ENCODE measurements around the gene PANX2. TPM values are rescaled to one million over a fixed set of nuclear protein-coding genes. Genes with fewer than 3 reads are reported as not detected.
A peak's percentile ranks its signal among the peaks of the same experiment; 100 is the strongest.

The PANX2 gene
- total and polyA plus RNA-seq, 2 of the 13 experiments (the other 11 are each of a cell fraction or from before 2014, with no cell fraction given): 0.15 to 1.1 TPM

DNA sequence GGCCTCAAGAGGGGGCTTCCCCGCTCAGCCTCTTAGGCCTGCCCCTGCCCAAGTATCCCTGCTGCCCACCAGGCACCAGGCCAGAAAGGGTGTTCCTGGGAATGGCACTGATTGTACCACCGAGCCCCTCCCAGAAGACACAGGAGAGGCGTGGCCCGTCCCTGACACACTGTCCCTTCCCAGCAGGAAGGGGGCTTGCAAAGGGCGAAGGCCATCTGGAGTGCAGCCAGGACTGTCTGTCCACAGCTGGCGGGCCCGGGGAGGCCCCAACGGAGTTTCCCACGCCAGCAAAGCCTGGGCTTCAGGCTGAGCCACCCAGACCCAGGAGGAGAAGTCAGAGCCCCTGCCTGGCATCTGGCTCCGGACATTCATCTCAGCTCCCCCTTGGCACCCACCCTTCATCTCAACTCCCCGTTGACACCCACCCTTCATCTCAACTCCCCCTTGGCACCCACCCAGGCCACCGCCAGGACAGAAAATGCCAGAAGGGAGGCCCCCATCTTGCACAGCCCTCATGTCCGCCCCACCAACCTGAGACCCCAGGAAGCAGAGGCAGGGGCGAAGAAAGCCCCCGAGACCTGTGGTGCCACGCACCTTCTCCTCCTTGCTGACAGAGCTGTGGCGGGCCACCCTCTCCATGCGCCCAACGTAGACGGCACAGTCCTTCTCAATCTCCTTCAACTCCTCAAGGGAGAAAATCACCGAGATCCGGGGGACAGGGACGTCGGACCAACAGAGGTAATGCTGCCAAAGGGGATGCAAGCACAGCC lies 54.9 kb downstream of the PANX2 start:
- H3K4me1 ChIP-seq (ENCODE audit: insufficient read depth, low read length): peaks cover 11% of the 10 kb centered on the region
- in situ Hi-C loops (cut with HindIII; ENCODE audit: extremely low pct_ligation_motif_present, low pct_unique_long_range_greater_than_20kb): no loop called here
- peaks cover 20 to 48% of the 10 kb centered on the region in 2 experiments; a peak in 4 of 5 replicates for H3K36me3 ChIP-seq (replicated peaks in 1 of 2; ENCODE audit: control insufficient read depth in 1 of 2, insufficient read depth in 2 of 2, low read length in 2 of 2)
- no TSS peak for BruUV-seq (replicated peaks)
- no peak overlapping the region for H3K27ac ChIP-seq (ENCODE audit: extremely low read length, insufficient read depth, low read length)
- POLR2A ChIA-PET: interaction anchor here (0.6 kb wide), 1 partner anchor 26 kb away, joined by 4 read pairs; no protein-coding TSS in a partner anchor
- H4K20me1 ChIP-seq (ENCODE audit: insufficient read depth, low read length): no peaks in the 10 kb centered on the region
- H3K4me3 ChIP-seq (replicated peaks in 1 of 3; ENCODE audit: insufficient read depth in 1 of 3, low read depth in 2 of 3, low read length in 3 of 3): no peak overlapping the region
- no peak overlapping the region for H3K9ac ChIP-seq (ENCODE audit: insufficient read depth, low read depth, low read length)
- H3K27me3 ChIP-seq (ENCODE audit: control insufficient read depth in 1 of 2, insufficient read depth in 2 of 2, low read length in 2 of 2): no peaks in the 10 kb centered on the region
- ATAC-seq: peak; percentile 42
- CTCF ChIA-PET (ENCODE audit: low intra/inter-chr PET ratio, low total read pairs): no interaction called here
- DNase-seq (ENCODE audit: low spot score): peak; percentile 44
- intact Hi-C loops (cut with micrococcal nuclease; ENCODE audit: unreplicated experiment): no loop called here
- H2AFZ ChIP-seq (ENCODE audit: low read length): no peak overlapping the region
- WGBS (ENCODE audit: low lambda C conversion rate): 87% methylated on average over 14 of the region's 24 CpGs
- FAIRE-seq: no peak
- H3K9me3 ChIP-seq (ENCODE audit: low read length): no peaks in the 10 kb centered on the region
- no peaks in the 10 kb centered on the region for H3K79me2 ChIP-seq (ENCODE audit: insufficient read depth, low read length)
- peak overlapping the region; percentile 12; the same call in 1 of the 2 replicates for H3K4me2 ChIP-seq (ENCODE audit: low read depth, low read length)
- TF ChIP-seq ZNF446 (CRISPR knock-in tag; IDR thresholded peaks at IDR 0.05) (no peak), TAF15 (IDR thresholded peaks at IDR 0.05; ENCODE audit: low read depth, low read length, poor library complexity, severe bottlenecking) (no peak), PRPF4 (IDR thresholded peaks at IDR 0.05; ENCODE audit: low read depth, low read length, poor library complexity, severe bottlenecking) (no peak), STAG1 (CRISPR knock-in tag; IDR thresholded peaks at IDR 0.05) (no peak), HNF4A (CRISPR knock-in tag; IDR thresholded peaks at IDR 0.05) (peak; percentile 70), SALL1 (CRISPR knock-in tag; IDR thresholded peaks at IDR 0.05) (peak; percentile 50), ZNF180 (CRISPR knock-in tag; IDR thresholded peaks at IDR 0.05; ENCODE audit: borderline replicate concordance, low read depth) (no peak), ZNF383 (CRISPR knock-in tag; IDR thresholded peaks at IDR 0.05; ENCODE audit: borderline replicate concordance) (no peak), TCF7 (IDR thresholded peaks at IDR 0.05; ENCODE audit: low read depth) (no peak), RARA (CRISPR knock-in tag; IDR thresholded peaks at IDR 0.05) (peak; percentile 46), NR2F6 (IDR thresholded peaks at IDR 0.05) (0 out of 2 replicates have a peak, but pooled peaks have one; percentile 31), NR2F6 (CRISPR knock-in tag; IDR thresholded peaks at IDR 0.05) (peak; percentile 48; the same call in 1 of the 2 replicates), HNF4G (IDR thresholded peaks at IDR 0.05; ENCODE audit: borderline replicate concordance, low read depth, low read length) (peak; percentile 64; the same call in 1 of the 2 replicates), HNF4G (CRISPR knock-in tag; IDR thresholded peaks at IDR 0.05; ENCODE audit: borderline replicate concordance, low read depth) (no peak), ZFP62 (CRISPR knock-in tag; IDR thresholded peaks at IDR 0.05) (no peak), NONO (IDR thresholded peaks at IDR 0.05) (no peak), NONO (CRISPR knock-in tag; conservative IDR thresholded peaks at IDR 0.05) (0 out of 2 replicates have a peak, but pooled peaks have one; percentile 16), GABPB1 (CRISPR knock-in tag; IDR thresholded peaks at IDR 0.05) (peak; percentile 16; the same call in 1 of the 2 replicates)
- TF ChIP-seq, protein P1, sequence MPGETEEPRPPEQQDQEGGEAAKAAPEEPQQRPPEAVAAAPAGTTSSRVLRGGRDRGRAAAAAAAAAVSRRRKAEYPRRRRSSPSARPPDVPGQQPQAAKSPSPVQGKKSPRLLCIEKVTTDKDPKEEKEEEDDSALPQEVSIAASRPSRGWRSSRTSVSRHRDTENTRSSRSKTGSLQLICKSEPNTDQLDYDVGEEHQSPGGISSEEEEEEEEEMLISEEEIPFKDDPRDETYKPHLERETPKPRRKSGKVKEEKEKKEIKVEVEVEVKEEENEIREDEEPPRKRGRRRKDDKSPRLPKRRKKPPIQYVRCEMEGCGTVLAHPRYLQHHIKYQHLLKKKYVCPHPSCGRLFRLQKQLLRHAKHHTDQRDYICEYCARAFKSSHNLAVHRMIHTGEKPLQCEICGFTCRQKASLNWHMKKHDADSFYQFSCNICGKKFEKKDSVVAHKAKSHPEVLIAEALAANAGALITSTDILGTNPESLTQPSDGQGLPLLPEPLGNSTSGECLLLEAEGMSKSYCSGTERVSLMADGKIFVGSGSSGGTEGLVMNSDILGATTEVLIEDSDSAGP (CRISPR knock-in tag; IDR thresholded peaks at IDR 0.05; ENCODE audit: borderline replicate concordance): no peak
- TF ChIP-seq, protein P2, sequence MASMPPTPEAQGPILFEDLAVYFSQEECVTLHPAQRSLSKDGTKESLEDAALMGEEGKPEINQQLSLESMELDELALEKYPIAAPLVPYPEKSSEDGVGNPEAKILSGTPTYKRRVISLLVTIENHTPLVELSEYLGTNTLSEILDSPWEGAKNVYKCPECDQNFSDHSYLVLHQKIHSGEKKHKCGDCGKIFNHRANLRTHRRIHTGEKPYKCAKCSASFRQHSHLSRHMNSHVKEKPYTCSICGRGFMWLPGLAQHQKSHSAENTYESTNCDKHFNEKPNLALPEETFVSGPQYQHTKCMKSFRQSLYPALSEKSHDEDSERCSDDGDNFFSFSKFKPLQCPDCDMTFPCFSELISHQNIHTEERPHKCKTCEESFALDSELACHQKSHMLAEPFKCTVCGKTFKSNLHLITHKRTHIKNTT (CRISPR knock-in tag; IDR thresholded peaks at IDR 0.05): no peak
- TF ChIP-seq, protein P3, sequence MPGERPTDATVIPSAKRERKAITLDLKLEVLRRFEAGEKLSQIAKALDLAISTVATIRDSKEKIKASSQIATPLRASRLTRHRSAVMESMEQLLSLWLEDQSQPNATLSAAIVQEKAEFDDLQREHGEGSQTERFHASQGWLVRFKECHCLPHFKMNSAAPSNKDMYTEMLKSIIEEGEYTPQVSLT (CRISPR knock-in tag; IDR thresholded peaks at IDR 0.05; ENCODE audit: borderline replicate concordance, low read depth): no peak

All from HepG2 (cell line).